Measurements from ENCODE around the gene AP1G2. TPM values are rescaled to one million over a fixed set of nuclear protein-coding genes. Genes with fewer than 3 reads are reported as not detected.
A peak's percentile ranks its signal among the peaks of the same experiment; 100 is the strongest.

AP1G2 gene
- total and polyA plus RNA-seq, 2 of the 13 experiments (the other 11 are each of a cell fraction or from before 2014, with no cell fraction given), result 96.9 to 611 TPM

DNA sequence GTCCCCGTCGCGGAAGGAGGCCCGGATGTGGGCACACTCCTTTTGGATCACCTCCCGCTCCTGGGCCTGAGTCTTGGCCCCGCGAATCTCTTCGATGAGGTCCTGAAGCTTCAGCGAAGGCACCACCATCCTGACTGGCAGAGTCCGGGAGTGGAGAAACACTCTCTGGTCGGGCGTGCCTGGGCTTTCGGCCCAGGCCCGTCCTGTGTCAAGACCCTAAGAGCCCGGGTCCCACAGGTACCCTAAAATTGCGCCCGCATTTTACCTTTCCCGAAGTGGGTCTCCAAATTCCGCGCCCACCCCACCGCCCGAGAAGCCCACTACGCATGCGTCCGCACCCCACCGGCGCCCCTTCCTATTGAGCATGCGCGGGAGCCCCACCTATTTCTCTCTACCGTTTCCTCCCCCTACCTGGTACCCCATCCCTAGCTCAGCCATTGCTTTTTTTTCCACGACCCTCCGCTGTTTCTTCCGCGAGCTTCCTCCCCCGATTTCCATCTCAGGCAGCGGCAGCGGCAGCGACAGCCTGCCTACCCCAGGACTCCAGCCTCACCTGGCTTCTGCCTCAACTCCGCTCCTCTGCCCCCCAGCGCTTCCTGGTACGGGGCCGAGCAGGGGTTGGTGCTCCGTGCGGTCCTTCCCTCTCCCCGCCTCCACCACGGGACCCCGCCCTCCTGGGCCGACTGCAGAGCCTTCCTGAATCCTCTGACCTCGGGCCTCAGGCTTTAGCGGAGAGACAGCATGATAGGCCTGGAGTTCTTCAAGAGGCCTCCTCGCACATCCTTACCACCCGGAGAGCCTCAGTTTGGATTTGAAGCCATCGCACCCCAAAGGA is at the start of gene AP1G2 (continued):
- peak; percentile 97; the same call in 1 of the 2 replicates for TF ChIP-seq ZXDC (CRISPR knock-in tag; IDR thresholded peaks at IDR 0.05)
- 0 out of 2 replicates have a peak, but pooled peaks have one; percentile 82 for TF ChIP-seq ZBTB1 (CRISPR knock-in tag; IDR thresholded peaks at IDR 0.05; ENCODE audit: borderline replicate concordance)
- no peak for TF ChIP-seq NBN (conservative IDR thresholded peaks at IDR 0.05)
- TF ChIP-seq KLF11 (CRISPR knock-in tag; IDR thresholded peaks at IDR 0.05), result peak; percentile 43; the same call in 1 of the 2 replicates
- TF ChIP-seq ZNF790 (CRISPR knock-in tag; IDR thresholded peaks at IDR 0.05; ENCODE audit: borderline replicate concordance), result no peak; the same call in 1 of the 2 replicates
- no peak for TF ChIP-seq FLYWCH1 (CRISPR knock-in tag; IDR thresholded peaks at IDR 0.05)
- TF ChIP-seq ZNF574 (CRISPR knock-in tag; IDR thresholded peaks at IDR 0.05), result peak; percentile 82
- TF ChIP-seq MED1 (CRISPR knock-in tag; IDR thresholded peaks at IDR 0.05), result peak; percentile 86
- no peak for TF ChIP-seq ZNF75D (CRISPR knock-in tag; IDR thresholded peaks at IDR 0.05; ENCODE audit: borderline replicate concordance)
- TF ChIP-seq, protein P1, sequence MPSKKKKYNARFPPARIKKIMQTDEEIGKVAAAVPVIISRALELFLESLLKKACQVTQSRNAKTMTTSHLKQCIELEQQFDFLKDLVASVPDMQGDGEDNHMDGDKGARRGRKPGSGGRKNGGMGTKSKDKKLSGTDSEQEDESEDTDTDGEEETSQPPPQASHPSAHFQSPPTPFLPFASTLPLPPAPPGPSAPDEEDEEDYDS (CRISPR knock-in tag; IDR thresholded peaks at IDR 0.05), result peak; percentile 87
- no peak; the same call in 1 of the 2 replicates for TF ChIP-seq DNMT1 (CRISPR knock-in tag; IDR thresholded peaks at IDR 0.05)
- TF ChIP-seq, protein P2, sequence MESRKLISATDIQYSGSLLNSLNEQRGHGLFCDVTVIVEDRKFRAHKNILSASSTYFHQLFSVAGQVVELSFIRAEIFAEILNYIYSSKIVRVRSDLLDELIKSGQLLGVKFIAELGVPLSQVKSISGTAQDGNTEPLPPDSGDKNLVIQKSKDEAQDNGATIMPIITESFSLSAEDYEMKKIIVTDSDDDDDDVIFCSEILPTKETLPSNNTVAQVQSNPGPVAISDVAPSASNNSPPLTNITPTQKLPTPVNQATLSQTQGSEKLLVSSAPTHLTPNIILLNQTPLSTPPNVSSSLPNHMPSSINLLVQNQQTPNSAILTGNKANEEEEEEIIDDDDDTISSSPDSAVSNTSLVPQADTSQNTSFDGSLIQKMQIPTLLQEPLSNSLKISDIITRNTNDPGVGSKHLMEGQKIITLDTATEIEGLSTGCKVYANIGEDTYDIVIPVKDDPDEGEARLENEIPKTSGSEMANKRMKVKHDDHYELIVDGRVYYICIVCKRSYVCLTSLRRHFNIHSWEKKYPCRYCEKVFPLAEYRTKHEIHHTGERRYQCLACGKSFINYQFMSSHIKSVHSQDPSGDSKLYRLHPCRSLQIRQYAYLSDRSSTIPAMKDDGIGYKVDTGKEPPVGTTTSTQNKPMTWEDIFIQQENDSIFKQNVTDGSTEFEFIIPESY (CRISPR knock-in tag; IDR thresholded peaks at IDR 0.05), result no peak; the same call in none of the 2 replicates
